ENCODE results near the gene PDGFB. TPM values are rescaled to one million over a fixed set of nuclear protein-coding genes. Genes with fewer than 3 reads are reported as not detected.

The PDGFB gene
- total and polyA plus RNA-seq, 2 experiments from 2014 or later, result 2.2 to 8.0 TPM

DNA sequence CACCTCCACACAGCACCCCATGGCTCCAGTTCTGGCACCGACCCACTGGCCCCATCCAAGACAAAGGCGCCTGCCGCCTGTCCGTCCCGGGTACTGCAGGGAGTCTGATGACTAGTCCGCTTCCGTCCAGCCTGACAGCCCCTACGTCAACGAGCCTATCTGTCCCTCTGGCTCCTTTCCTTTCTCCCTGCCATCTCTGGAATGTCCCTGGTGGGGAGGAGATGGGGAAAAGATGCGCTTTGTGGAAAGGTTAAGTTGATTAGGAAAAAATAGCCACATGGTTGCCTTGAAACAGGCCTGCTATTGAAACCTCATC, 10.4 kb downstream of the PDGFB start:
- Histone ChIP-seq H3K27me3 (ENCODE audit: insufficient read depth) (peaks cover 17% of the 10 kb centered on the region), H3K4me3 (no peak overlapping the region), H2AFZ (no peak overlapping the region), H3F3A (replicated peaks; ENCODE audit: low read depth) (peaks cover 18% of the 10 kb centered on the region), H3K79me2 (replicated peaks; ENCODE audit: insufficient read depth) (no peaks in the 10 kb centered on the region), H3K4me1 (ENCODE audit: insufficient read depth) (peaks cover 44% of the 10 kb centered on the region), H3K9me2 (ENCODE audit: insufficient read depth) (no peaks in the 10 kb centered on the region), H4K20me1 (replicated peaks; ENCODE audit: insufficient read depth) (no peaks in the 10 kb centered on the region), H3K36me3 (ENCODE audit: insufficient read depth) (no peaks in the 10 kb centered on the region), H3K27ac (ENCODE audit: low read depth) (no peak overlapping the region), H3K4me2 (peak overlapping the region; percentile 60)
- no peak for DNase-seq (ENCODE audit: low spot score)
- ATAC-seq, result peak; percentile 36
- Mint-ChIP-seq H3K4me1 (peaks cover 59% of the 10 kb centered on the region), H3K9me3 (no peaks in the 10 kb centered on the region), H3K36me3 (ENCODE audit: low read depth) (no peaks in the 10 kb centered on the region; the same call in 2 of the 3 replicates), H3K27me3 (ENCODE audit: insufficient read depth, low read depth, poor library complexity) (peaks cover 30% of the 10 kb centered on the region), H3K4me3 (peak overlapping the region; percentile 26; the same call in 2 of the 3 replicates), H3K27ac (no peak overlapping the region)
- TF ChIP-seq EZH2 (IDR thresholded peaks at IDR 0.05; ENCODE audit: low read depth, unreplicated experiment) (no peak), JUNB (IDR thresholded peaks at IDR 0.05; ENCODE audit: unreplicated experiment) (no peak), EZH2phosphoT487 (IDR thresholded peaks at IDR 0.05; ENCODE audit: unreplicated experiment) (no peak), ZNF114 (CRISPR knock-in tag; IDR thresholded peaks at IDR 0.05) (no peak), REST (IDR thresholded peaks at IDR 0.05; ENCODE audit: unreplicated experiment) (no peak), STAT1 (IDR thresholded peaks at IDR 0.05; ENCODE audit: unreplicated experiment) (no peak), ETS1 (IDR thresholded peaks at IDR 0.05) (no peak)

DNA sequence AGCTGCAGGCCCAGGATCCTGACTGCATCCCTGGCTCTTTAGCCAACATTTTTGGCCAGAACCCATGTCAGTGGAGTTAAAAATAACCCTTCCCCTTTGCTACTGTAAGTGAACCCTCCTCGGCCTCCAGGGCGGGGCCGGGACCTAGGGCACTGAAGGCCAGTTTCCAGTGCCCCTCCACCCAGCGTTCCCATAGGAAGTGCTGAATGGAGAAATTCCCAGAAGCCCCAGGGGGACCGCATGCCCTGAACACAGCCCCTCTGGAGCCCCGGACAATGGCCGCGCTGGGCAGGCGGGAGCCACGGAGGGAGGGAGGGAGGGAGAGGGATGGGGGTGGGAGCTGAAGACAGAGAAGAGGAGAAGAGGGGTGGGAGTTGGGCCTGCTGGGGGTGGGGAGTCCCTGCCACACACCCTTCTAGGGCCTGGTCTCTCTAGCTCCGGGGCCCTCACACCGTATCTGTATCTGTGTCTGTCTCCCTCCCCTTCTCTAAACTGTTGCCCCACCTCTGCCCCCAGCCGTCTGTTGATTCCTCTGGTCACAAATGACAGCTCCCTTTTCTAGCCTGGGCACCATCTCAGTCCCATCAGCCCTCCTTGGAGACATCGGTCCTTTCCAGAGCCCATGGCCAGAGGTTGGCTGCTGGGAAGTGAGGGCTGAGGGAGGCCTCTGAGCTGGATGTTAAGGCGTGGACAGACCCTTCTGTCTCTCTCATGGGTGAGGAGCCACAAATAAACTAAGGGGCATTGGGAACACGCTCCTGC, 10.9 kb downstream of the PDGFB start:
- H3K27me3 ChIP-seq (ENCODE audit: insufficient read depth), result peaks cover 17% of the 10 kb centered on the region
- ATAC-seq, result no peak
- H3K27ac ChIP-seq (ENCODE audit: low read depth), result no peak overlapping the region
- H3K4me3 ChIP-seq, result no peak overlapping the region
- no peaks in the 10 kb centered on the region for H3K36me3 ChIP-seq (ENCODE audit: insufficient read depth)
- H3K79me2 ChIP-seq (replicated peaks; ENCODE audit: insufficient read depth), result no peaks in the 10 kb centered on the region
- peaks cover 20% of the 10 kb centered on the region for H3F3A ChIP-seq (replicated peaks; ENCODE audit: low read depth)
- H2AFZ ChIP-seq, result no peak overlapping the region
- Mint-ChIP-seq H3K27me3 (ENCODE audit: insufficient read depth, low read depth, poor library complexity) (peaks cover 30% of the 10 kb centered on the region), H3K36me3 (ENCODE audit: low read depth) (peaks cover 5% of the 10 kb centered on the region), H3K4me1 (peaks cover 65% of the 10 kb centered on the region), H3K4me3 (peak overlapping the region; percentile 26; the same call in 1 of the 3 replicates), H3K27ac (no peak overlapping the region), H3K9me3 (no peaks in the 10 kb centered on the region; the same call in 2 of the 3 replicates)
- peak overlapping the region; percentile 60 for H3K4me2 ChIP-seq
- peaks cover 46% of the 10 kb centered on the region for H3K4me1 ChIP-seq (ENCODE audit: insufficient read depth)
- no peak for DNase-seq (ENCODE audit: low spot score)
- H4K20me1 ChIP-seq (replicated peaks; ENCODE audit: insufficient read depth), result no peaks in the 10 kb centered on the region
- no peaks in the 10 kb centered on the region for H3K9me2 ChIP-seq (ENCODE audit: insufficient read depth)
- TF ChIP-seq, protein P1, sequence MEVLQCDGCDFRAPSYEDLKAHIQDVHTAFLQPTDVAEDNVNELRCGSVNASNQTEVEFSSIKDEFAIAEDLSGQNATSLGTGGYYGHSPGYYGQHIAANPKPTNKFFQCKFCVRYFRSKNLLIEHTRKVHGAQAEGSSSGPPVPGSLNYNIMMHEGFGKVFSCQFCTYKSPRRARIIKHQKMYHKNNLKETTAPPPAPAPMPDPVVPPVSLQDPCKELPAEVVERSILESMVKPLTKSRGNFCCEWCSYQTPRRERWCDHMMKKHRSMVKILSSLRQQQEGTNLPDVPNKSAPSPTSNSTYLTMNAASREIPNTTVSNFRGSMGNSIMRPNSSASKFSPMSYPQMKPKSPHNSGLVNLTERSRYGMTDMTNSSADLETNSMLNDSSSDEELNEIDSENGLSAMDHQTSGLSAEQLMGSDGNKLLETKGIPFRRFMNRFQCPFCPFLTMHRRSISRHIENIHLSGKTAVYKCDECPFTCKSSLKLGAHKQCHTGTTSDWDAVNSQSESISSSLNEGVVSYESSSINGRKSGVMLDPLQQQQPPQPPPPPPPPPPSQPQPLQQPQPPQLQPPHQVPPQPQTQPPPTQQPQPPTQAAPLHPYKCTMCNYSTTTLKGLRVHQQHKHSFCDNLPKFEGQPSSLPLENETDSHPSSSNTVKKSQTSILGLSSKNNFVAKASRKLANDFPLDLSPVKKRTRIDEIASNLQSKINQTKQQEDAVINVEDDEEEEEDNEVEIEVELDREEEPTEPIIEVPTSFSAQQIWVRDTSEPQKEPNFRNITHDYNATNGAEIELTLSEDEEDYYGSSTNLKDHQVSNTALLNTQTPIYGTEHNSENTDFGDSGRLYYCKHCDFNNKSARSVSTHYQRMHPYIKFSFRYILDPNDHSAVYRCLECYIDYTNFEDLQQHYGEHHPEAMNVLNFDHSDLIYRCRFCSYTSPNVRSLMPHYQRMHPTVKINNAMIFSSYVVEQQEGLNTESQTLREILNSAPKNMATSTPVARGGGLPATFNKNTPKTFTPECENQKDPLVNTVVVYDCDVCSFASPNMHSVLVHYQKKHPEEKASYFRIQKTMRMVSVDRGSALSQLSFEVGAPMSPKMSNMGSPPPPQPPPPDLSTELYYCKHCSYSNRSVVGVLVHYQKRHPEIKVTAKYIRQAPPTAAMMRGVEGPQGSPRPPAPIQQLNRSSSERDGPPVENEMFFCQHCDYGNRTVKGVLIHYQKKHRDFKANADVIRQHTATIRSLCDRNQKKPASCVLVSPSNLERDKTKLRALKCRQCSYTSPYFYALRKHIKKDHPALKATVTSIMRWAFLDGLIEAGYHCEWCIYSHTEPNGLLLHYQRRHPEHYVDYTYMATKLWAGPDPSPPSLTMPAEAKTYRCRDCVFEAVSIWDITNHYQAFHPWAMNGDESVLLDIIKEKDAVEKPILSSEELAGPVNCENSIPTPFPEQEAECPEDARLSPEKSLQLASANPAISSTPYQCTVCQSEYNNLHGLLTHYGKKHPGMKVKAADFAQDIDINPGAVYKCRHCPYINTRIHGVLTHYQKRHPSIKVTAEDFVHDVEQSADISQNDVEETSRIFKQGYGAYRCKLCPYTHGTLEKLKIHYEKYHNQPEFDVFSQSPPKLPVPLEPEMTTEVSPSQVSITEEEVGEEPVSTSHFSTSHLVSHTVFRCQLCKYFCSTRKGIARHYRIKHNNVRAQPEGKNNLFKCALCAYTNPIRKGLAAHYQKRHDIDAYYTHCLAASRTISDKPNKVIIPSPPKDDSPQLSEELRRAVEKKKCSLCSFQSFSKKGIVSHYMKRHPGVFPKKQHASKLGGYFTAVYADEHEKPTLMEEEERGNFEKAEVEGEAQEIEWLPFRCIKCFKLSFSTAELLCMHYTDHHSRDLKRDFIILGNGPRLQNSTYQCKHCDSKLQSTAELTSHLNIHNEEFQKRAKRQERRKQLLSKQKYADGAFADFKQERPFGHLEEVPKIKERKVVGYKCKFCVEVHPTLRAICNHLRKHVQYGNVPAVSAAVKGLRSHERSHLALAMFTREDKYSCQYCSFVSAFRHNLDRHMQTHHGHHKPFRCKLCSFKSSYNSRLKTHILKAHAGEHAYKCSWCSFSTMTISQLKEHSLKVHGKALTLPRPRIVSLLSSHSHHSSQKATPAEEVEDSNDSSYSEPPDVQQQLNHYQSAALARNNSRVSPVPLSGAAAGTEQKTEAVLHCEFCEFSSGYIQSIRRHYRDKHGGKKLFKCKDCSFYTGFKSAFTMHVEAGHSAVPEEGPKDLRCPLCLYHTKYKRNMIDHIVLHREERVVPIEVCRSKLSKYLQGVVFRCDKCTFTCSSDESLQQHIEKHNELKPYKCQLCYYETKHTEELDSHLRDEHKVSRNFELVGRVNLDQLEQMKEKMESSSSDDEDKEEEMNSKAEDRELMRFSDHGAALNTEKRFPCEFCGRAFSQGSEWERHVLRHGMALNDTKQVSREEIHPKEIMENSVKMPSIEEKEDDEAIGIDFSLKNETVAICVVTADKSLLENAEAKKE (CRISPR knock-in tag; IDR thresholded peaks at IDR 0.05), result no peak
- TF ChIP-seq ETS1 (IDR thresholded peaks at IDR 0.05), result no peak

Data from GM23338 (cell line).